Thyroid gland (tissue), 4 donors: ENCODE results near the gene CLCN2.

Experiments
- POLR2A ChIP-seq, 2 donors: fragments of 450-650 bp; IDR thresholded peaks; one replicate each; pipeline ENCODE4 v1.6.1; 2017; ENCODE audit warnings: antibody characterized with exemption in 2 of 2, mild to moderate bottlenecking in 2 of 2, moderate library complexity in 1 of 2
- TF ChIP-seq, protein P1 (sequence below), 6 experiments: fragments of 200-600 bp in 3 of 6; fragments of 450-650 bp in 3 of 6; sonication (generic) in 3 of 6; IDR thresholded peaks; one replicate each; pipeline ENCODE4 v1.5.1; 2016 to 2019; ENCODE audit warnings: antibody characterized with exemption in 6 of 6, mild to moderate bottlenecking in 2 of 6, inconsistent platforms in 1 of 6, moderate library complexity in 1 of 6

DNA sequence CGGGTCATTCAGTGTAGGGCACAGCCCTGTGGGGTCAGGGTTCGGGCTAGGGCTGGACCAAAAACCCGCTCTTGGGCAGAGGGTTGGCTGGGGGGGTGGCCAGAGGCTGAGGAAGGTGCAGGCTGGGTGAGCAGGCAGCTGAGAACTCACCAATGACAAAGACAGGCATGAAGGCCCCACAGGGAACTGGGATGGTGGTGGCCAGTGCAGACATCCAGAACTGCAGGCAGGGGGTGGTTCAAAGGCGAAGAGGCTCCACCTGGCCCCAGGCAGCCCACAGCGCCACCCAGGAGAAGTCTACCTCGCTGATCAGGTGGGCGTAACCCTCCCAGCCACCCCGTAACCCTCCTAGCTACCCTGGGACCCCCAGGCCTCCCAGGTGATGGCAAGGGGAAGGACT lies 6.7 kb downstream of the CLCN2 start:
- TF ChIP-seq, protein P1, sequence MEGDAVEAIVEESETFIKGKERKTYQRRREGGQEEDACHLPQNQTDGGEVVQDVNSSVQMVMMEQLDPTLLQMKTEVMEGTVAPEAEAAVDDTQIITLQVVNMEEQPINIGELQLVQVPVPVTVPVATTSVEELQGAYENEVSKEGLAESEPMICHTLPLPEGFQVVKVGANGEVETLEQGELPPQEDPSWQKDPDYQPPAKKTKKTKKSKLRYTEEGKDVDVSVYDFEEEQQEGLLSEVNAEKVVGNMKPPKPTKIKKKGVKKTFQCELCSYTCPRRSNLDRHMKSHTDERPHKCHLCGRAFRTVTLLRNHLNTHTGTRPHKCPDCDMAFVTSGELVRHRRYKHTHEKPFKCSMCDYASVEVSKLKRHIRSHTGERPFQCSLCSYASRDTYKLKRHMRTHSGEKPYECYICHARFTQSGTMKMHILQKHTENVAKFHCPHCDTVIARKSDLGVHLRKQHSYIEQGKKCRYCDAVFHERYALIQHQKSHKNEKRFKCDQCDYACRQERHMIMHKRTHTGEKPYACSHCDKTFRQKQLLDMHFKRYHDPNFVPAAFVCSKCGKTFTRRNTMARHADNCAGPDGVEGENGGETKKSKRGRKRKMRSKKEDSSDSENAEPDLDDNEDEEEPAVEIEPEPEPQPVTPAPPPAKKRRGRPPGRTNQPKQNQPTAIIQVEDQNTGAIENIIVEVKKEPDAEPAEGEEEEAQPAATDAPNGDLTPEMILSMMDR (IDR thresholded peaks at IDR 0.05) = no peak
- TF ChIP-seq POLR2A (IDR thresholded peaks at IDR 0.05) = no peak
